Choroid plexus epithelial cell (primary cell): ENCODE measurements around the gene MIA2.

Experiments used
- DNase-seq: peaks from one replicate; pipeline ENCODE4 v3.0.0-alpha.2; 2010; ENCODE audit warnings: low read depth
- H3K4me3 ChIP-seq: 2 replicates; pipeline ENCODE4 v1.5.1; 2011; ENCODE audit warnings: low read depth, mild to moderate bottlenecking, control low read depth, low read length, moderate library complexity
- TF ChIP-seq, protein P1 (sequence below): conservative IDR thresholded peaks from 2 replicates; pipeline ENCODE4 v1.5.1; 2011; ENCODE audit warnings: low read depth, mild to moderate bottlenecking, control low read depth, inconsistent platforms, low read length, moderate library complexity

The MIA2 gene

DNA sequence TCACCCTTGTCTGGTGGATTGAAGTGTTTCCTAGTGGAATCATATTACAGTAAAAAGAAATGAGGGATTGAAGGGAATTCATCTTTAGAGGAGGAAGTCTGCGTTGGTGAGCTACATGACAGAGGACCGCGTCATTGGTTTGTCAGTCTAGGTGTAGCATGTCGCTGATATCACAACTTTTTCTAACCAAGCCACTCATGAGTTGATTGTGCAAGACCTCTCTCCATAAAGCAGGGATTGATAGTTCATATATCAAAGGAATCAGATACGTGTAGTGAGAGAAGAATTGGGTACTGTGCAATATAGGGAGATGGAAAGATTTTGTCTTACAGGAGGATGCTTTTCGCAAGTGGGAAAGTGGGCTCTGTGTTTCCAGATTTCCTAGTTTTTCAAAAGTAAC lies 201.5 kb downstream of the MIA2 start:
- TF ChIP-seq, protein P1, sequence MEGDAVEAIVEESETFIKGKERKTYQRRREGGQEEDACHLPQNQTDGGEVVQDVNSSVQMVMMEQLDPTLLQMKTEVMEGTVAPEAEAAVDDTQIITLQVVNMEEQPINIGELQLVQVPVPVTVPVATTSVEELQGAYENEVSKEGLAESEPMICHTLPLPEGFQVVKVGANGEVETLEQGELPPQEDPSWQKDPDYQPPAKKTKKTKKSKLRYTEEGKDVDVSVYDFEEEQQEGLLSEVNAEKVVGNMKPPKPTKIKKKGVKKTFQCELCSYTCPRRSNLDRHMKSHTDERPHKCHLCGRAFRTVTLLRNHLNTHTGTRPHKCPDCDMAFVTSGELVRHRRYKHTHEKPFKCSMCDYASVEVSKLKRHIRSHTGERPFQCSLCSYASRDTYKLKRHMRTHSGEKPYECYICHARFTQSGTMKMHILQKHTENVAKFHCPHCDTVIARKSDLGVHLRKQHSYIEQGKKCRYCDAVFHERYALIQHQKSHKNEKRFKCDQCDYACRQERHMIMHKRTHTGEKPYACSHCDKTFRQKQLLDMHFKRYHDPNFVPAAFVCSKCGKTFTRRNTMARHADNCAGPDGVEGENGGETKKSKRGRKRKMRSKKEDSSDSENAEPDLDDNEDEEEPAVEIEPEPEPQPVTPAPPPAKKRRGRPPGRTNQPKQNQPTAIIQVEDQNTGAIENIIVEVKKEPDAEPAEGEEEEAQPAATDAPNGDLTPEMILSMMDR = no peak

More for the DNA sequence above, 201.5 kb downstream of the MIA2 start:
- no peak for DNase-seq
- H3K4me3 ChIP-seq = no peak overlapping the region
